Trophoblast cell (in vitro differentiated cells and primary cell): Measurements from ENCODE around the gene KRT74.

ENCODE experiments used
- DNase-seq, 2 donors: peaks; one replicate each; pipeline ENCODE4 v3.0.0-alpha.2; 2016
- H2AFZ ChIP-seq: 2 replicates; pipeline ENCODE4 v1.6.1; 2013; ENCODE audit warnings: low read length, moderate library complexity, mild to moderate bottlenecking; ENCODE audit not compliant: insufficient read depth, poor library complexity
- H2AK5ac ChIP-seq: 2 replicates; pipeline ENCODE4 v1.6.1; 2013; ENCODE audit warnings: mild to moderate bottlenecking, low read length
- H2BK120ac ChIP-seq: 2 replicates; pipeline ENCODE4 v1.6.1; 2013; ENCODE audit warnings: low read length, mild to moderate bottlenecking, moderate library complexity; ENCODE audit not compliant: insufficient read depth, poor library complexity
- H2BK12ac ChIP-seq: 2 replicates; pipeline ENCODE4 v1.6.1; 2013; ENCODE audit warnings: mild to moderate bottlenecking, low read length, moderate library complexity
- H2BK5ac ChIP-seq: 2 replicates; pipeline ENCODE4 v1.6.1; 2013; ENCODE audit warnings: low read length, low read depth, moderate library complexity, mild to moderate bottlenecking; ENCODE audit not compliant: poor library complexity
- H3K14ac ChIP-seq: 2 replicates; pipeline ENCODE4 v1.6.1; 2013; ENCODE audit warnings: mild to moderate bottlenecking, low read length
- H3K18ac ChIP-seq: 2 replicates; pipeline ENCODE4 v1.6.1; 2013; ENCODE audit warnings: mild to moderate bottlenecking, low read length
- H3K23ac ChIP-seq: 2 replicates; pipeline ENCODE4 v1.6.1; 2013; ENCODE audit warnings: low read length
- H3K27ac ChIP-seq: 2 replicates; pipeline ENCODE4 v1.5.1; 2013; ENCODE audit warnings: low read depth, mild to moderate bottlenecking, inconsistent platforms, low read length, moderate library complexity
- H3K27me3 ChIP-seq: 2 replicates; pipeline ENCODE4 v1.6.1; 2013; ENCODE audit warnings: inconsistent platforms, mild to moderate bottlenecking, low read length, moderate library complexity; ENCODE audit not compliant: insufficient read depth
- H3K36me3 ChIP-seq, 2 experiments: 1 replicate in 1 of 2; 2 replicates in 1 of 2; pipeline ENCODE4 v1.6.1; 2013; ENCODE audit warnings: low read length in 2 of 2, mild to moderate bottlenecking in 2 of 2, moderate library complexity in 1 of 2; ENCODE audit not compliant: insufficient read depth in 2 of 2, control insufficient read depth in 1 of 2
- H3K4ac ChIP-seq: 2 replicates; pipeline ENCODE4 v1.6.1; 2013; ENCODE audit warnings: low read depth, mild to moderate bottlenecking, low read length, moderate library complexity
- H3K4me1 ChIP-seq, 2 experiments: 1 replicate in 1 of 2; 2 replicates in 1 of 2; pipeline ENCODE4 v1.6.1; 2013; ENCODE audit warnings: low read length in 2 of 2, mild to moderate bottlenecking in 2 of 2, moderate library complexity in 1 of 2; ENCODE audit not compliant: insufficient read depth in 2 of 2, control insufficient read depth in 1 of 2
- H3K4me2 ChIP-seq: 2 replicates; pipeline ENCODE4 v1.6.1; 2013; ENCODE audit warnings: inconsistent platforms, mild to moderate bottlenecking, low read length, moderate library complexity
- H3K4me3 ChIP-seq: 2 replicates; pipeline ENCODE4 v1.5.1; 2013; ENCODE audit warnings: mild to moderate bottlenecking, low read depth, low read length, inconsistent platforms
- H3K79me1 ChIP-seq: one replicate; pipeline ENCODE4 v1.6.1; 2013; ENCODE audit warnings: low read length
- H3K79me2 ChIP-seq: 2 replicates; pipeline ENCODE4 v1.6.1; 2013; ENCODE audit warnings: low read length, mild to moderate bottlenecking; ENCODE audit not compliant: control insufficient read depth, insufficient read depth, poor library complexity
- H3K9ac ChIP-seq: 2 replicates; pipeline ENCODE4 v1.6.1; 2013; ENCODE audit warnings: mild to moderate bottlenecking, low read length
- H3K9me3 ChIP-seq: 2 replicates; pipeline ENCODE4 v1.6.1; 2013; ENCODE audit warnings: low read depth, mild to moderate bottlenecking, control low read depth, inconsistent platforms, low read length; ENCODE audit not compliant: insufficient read depth
- H4K12ac ChIP-seq: 2 replicates; pipeline ENCODE4 v1.6.1; 2013; ENCODE audit warnings: low read depth, mild to moderate bottlenecking, low read length, moderate library complexity
- H4K8ac ChIP-seq: 2 replicates; pipeline ENCODE4 v1.6.1; 2013; ENCODE audit warnings: low read depth, mild to moderate bottlenecking, low read length, moderate library complexity
- H4K91ac ChIP-seq: one replicate; pipeline ENCODE4 v1.6.1; 2013; ENCODE audit warnings: low read depth, mild to moderate bottlenecking, low read length, moderate library complexity
- WGBS: extraction: QIAGEN DNeasy Blood & Tissue Kit; methylation state at CpG from one replicate; pipeline ENCODE4 v1.1.7; 2013; ENCODE audit warnings: missing lambda C conversion rate; ENCODE audit not compliant: insufficient read length, insufficient coverage; ENCODE audit errors: extremely low coverage; 5-methylcytosine and 5-hydroxymethylcytosine counted together

Gene KRT74

GRCh38 chr12:52519826-52520662 lies 53.6 kb downstream of the KRT74 start, which contains the start of gene KRT5:
KRT5 (minus strand) TSS chr12:52520394; CDS start chr12:52520296, 98 bp downstream.
- no peak within 1 kb of the TSS for H2BK120ac ChIP-seq
- H3K4ac ChIP-seq = no peak within 1 kb of the TSS
- no peak within 1 kb of the TSS for H3K4me3 ChIP-seq
- H2AFZ ChIP-seq = no peak within 1 kb of the TSS
- peak within 1 kb of the TSS; percentile 45 for H3K27ac ChIP-seq
- no peak within 1 kb of the TSS for H2AK5ac ChIP-seq
- no peak for DNase-seq
- H3K4me1 ChIP-seq = peaks cover 28 to 29% of the 10 kb centered on the region in 2 experiments
- no peak within 1 kb of the TSS for H3K14ac ChIP-seq
- H3K4me2 ChIP-seq = no peak within 1 kb of the TSS
- H3K27me3 ChIP-seq = no peaks in the 10 kb centered on the region
- H4K12ac ChIP-seq = no peak within 1 kb of the TSS
- no peak within 1 kb of the TSS for H2BK12ac ChIP-seq
- no CpG with 5 or more reads among the region's 29 CpGs for WGBS
- H3K18ac ChIP-seq = no peak within 1 kb of the TSS
- no peaks in the 10 kb centered on the region for H3K36me3 ChIP-seq
- H3K79me2 ChIP-seq = no peaks in the 10 kb centered on the region
- H3K79me1 ChIP-seq = no peaks in the 10 kb centered on the region
- no peak within 1 kb of the TSS for H2BK5ac ChIP-seq
- no peak within 1 kb of the TSS for H4K8ac ChIP-seq
- H3K9me3 ChIP-seq = peaks cover 2% of the 10 kb centered on the region
- H3K23ac ChIP-seq = no peak within 1 kb of the TSS
- no peak within 1 kb of the TSS for H3K9ac ChIP-seq
- H4K91ac ChIP-seq = no peak within 1 kb of the TSS

- H3K23ac ChIP-seq = no peak overlapping the region
- no peak overlapping the region for H3K18ac ChIP-seq
- no CpG with 5 or more reads among the region's 3 CpGs for WGBS
- H3K27me3 ChIP-seq = no peaks in the 10 kb centered on the region
- no peak overlapping the region for H4K8ac ChIP-seq
- H2BK12ac ChIP-seq = no peak overlapping the region
- H4K12ac ChIP-seq = no peak overlapping the region
- no peak for DNase-seq
- no peaks in the 10 kb centered on the region for H3K79me1 ChIP-seq
- H3K9me3 ChIP-seq = peaks cover 2% of the 10 kb centered on the region
- H2BK120ac ChIP-seq = no peak overlapping the region
- H4K91ac ChIP-seq = no peak overlapping the region
- H3K27ac ChIP-seq = no peak overlapping the region
- H3K4ac ChIP-seq = no peak overlapping the region
- H3K14ac ChIP-seq = no peak overlapping the region
- H2AK5ac ChIP-seq = no peak overlapping the region
- no peak overlapping the region for H3K9ac ChIP-seq
- no peak overlapping the region for H3K4me2 ChIP-seq
- H3K79me2 ChIP-seq = no peaks in the 10 kb centered on the region
- H2BK5ac ChIP-seq = no peak overlapping the region
- H2AFZ ChIP-seq = no peak overlapping the region
- no peaks in the 10 kb centered on the region for H3K36me3 ChIP-seq
- no peak overlapping the region for H3K4me3 ChIP-seq
- peaks cover 25 to 26% of the 10 kb centered on the region in 2 experiments for H3K4me1 ChIP-seq
Measured at GRCh38 chr12:52519387-52519703, 54.3 kb downstream of the KRT74 start.

GRCh38 chr12:52518574-52519386 lies 54.9 kb downstream of the KRT74 start:
- no peak overlapping the region for H3K9ac ChIP-seq
- H3K18ac ChIP-seq = no peak overlapping the region

DNA sequence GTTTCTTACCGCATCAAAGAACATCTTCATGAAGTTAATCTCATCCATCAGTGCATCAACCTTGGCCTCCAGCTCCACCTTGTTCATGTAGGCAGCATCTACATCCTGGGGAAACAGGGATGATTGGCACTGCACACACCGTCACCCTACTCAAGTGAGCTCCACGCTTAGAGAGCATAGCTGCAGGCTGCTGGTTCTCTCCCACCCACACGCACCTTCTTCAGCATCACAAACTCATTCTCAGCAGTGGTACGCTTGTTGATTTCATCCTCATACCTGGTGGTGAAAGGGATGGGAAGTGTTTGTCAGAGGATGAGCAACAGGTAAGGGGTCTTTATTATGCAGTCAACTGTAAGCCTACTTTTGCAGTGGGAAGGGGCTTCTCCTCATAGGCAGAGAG lies 55.8 kb downstream of the KRT74 start:
- H3K18ac ChIP-seq = no peak overlapping the region
- no peak overlapping the region for H3K4me3 ChIP-seq
- DNase-seq = no peak
- WGBS = no CpG with 5 or more reads among the region's 5 CpGs
- no peak overlapping the region for H3K23ac ChIP-seq
- H3K27ac ChIP-seq = no peak overlapping the region
- no peaks in the 10 kb centered on the region for H3K79me1 ChIP-seq
- H2BK120ac ChIP-seq = no peak overlapping the region
- no peak overlapping the region for H4K91ac ChIP-seq
- H3K14ac ChIP-seq = no peak overlapping the region
- H2AFZ ChIP-seq = no peak overlapping the region
- H2BK12ac ChIP-seq = no peak overlapping the region
- H3K4me2 ChIP-seq = no peak overlapping the region
- H4K12ac ChIP-seq = no peak overlapping the region
- H3K9ac ChIP-seq = no peak overlapping the region
- H3K9me3 ChIP-seq = peaks cover 2% of the 10 kb centered on the region
- no peaks in the 10 kb centered on the region for H3K79me2 ChIP-seq
- no peaks in the 10 kb centered on the region for H3K36me3 ChIP-seq
- H3K4me1 ChIP-seq = peaks cover 19 to 20% of the 10 kb centered on the region in 2 experiments
- no peak overlapping the region for H4K8ac ChIP-seq
- no peak overlapping the region for H2BK5ac ChIP-seq
- no peak overlapping the region for H2AK5ac ChIP-seq
- no peaks in the 10 kb centered on the region for H3K27me3 ChIP-seq
- H3K4ac ChIP-seq = no peak overlapping the region

More at GRCh38 chr12:52518574-52519386, 54.9 kb downstream of the KRT74 start:
- Histone ChIP-seq H2BK5ac (no peak overlapping the region), H2BK12ac (no peak overlapping the region), H3K79me1 (no peaks in the 10 kb centered on the region), H3K14ac (no peak overlapping the region), H3K36me3 (no peaks in the 10 kb centered on the region), H4K8ac (no peak overlapping the region), H2AFZ (no peak overlapping the region), H3K23ac (no peak overlapping the region), H4K91ac (no peak overlapping the region), H4K12ac (no peak overlapping the region), H3K4ac (no peak overlapping the region), H3K79me2 (no peaks in the 10 kb centered on the region), H2AK5ac (no peak overlapping the region), H2BK120ac (no peak overlapping the region), H3K9me3 (peaks cover 2% of the 10 kb centered on the region), H3K4me1 (peaks cover 21% of the 10 kb centered on the region in 2 experiments), H3K4me2 (no peak overlapping the region), H3K27ac (no peak overlapping the region), H3K27me3 (no peaks in the 10 kb centered on the region), H3K4me3 (no peak overlapping the region)
- WGBS = no CpG with 5 or more reads among the region's 8 CpGs
- no peak for DNase-seq
